ENCODE data around the gene PPFIBP2.

The PPFIBP2 gene

GRCh38 chr11:7671347-7672215, 157.8 kb downstream of the PPFIBP2 start:
- DNase-seq, result peak; percentile 11

GRCh38 chr11:7672276-7672959, 158.6 kb downstream of the PPFIBP2 start:
- no peak for DNase-seq

GRCh38 chr11:7672960-7673723, 159.3 kb downstream of the PPFIBP2 start, which contains the start of gene CYB5R2:
CYB5R2 (minus strand) TSS chr11:7673500; CDS start chr11:7672825, 675 bp downstream.
- DNase-seq, result peak; percentile 7

GRCh38 chr11:7673724-7674434, 160.1 kb downstream of the PPFIBP2 start:
- DNase-seq, result no peak

GRCh38 chr11:7675631-7676030, 161.8 kb downstream of the PPFIBP2 start:
- no peak for DNase-seq

- no peak for DNase-seq
Observed at GRCh38 chr11:7677071-7677470, 163.3 kb downstream of the PPFIBP2 start.

GRCh38 chr11:7677796-7678201, 164.0 kb downstream of the PPFIBP2 start:
- DNase-seq, result no peak

GRCh38 chr11:7683571-7683970, 169.8 kb downstream of the PPFIBP2 start:
- no peak for DNase-seq

- DNase-seq, result no peak
Observed at GRCh38 chr11:7686761-7687160, 173.0 kb downstream of the PPFIBP2 start.

- no peak for DNase-seq
Observed at GRCh38 chr11:7687386-7687785, 173.6 kb downstream of the PPFIBP2 start.

- peak; percentile 33 for DNase-seq
Observed at GRCh38 chr11:7688238-7688826, 174.5 kb downstream of the PPFIBP2 start.

GRCh38 chr11:7689239-7689638, 175.4 kb downstream of the PPFIBP2 start:
- DNase-seq, result no peak

GRCh38 chr11:7690648-7691047, 176.8 kb downstream of the PPFIBP2 start:
- DNase-seq, result peak; percentile 11

- no peak for DNase-seq
Observed at GRCh38 chr11:7691759-7692350, 178.1 kb downstream of the PPFIBP2 start.

- no peak for DNase-seq
Observed at GRCh38 chr11:7692426-7692825, 178.6 kb downstream of the PPFIBP2 start.

GRCh38 chr11:7694235-7694634, 180.4 kb downstream of the PPFIBP2 start:
- DNase-seq, result no peak

- DNase-seq, result no peak
Observed at GRCh38 chr11:7696424-7696823, 182.6 kb downstream of the PPFIBP2 start.
